ENCODE results near the gene MYO5A. TPM values are rescaled to one million over a fixed set of nuclear protein-coding genes. Genes with fewer than 3 reads are reported as not detected.
"Not testable (repeated sequence)": the region's sequence is repeated elsewhere in the genome, so short reads cannot be mapped to it uniquely, and the experiment has no call there.

MYO5A gene
- total and polyA plus RNA-seq, 2 donors (not counting 3 experiments of a cell fraction or from before 2014, with no cell fraction given) = 31.9 to 91.9 TPM

- TF ChIP-seq MAX (IDR thresholded peaks at IDR 0.05; ENCODE audit: insufficient read depth, insufficient read length) (no peak), CTCF (IDR thresholded peaks at IDR 0.05; ENCODE audit: extremely low read depth in 1 of 2, insufficient read depth in 1 of 2, low read depth in 1 of 2, low read length in 2 of 2) (no peak), GATA2 (IDR thresholded peaks at IDR 0.05; ENCODE audit: insufficient read depth, insufficient read length, low read depth, low read length) (no peak), JUN (IDR thresholded peaks at IDR 0.05; ENCODE audit: borderline replicate concordance, insufficient read depth, insufficient read length, low read depth) (no peak), FOS (IDR thresholded peaks at IDR 0.05; ENCODE audit: borderline replicate concordance, insufficient read depth, low read length) (no peak), POLR2A (IDR thresholded peaks at IDR 0.05; ENCODE audit: low read depth, low read length) (no peak), POLR2AphosphoS5 (IDR thresholded peaks at IDR 0.05; ENCODE audit: insufficient read depth, low read depth, low read length) (no peak), MYC (IDR thresholded peaks at IDR 0.05; ENCODE audit: low read depth, low read length) (no peak), EZH2 (IDR thresholded peaks at IDR 0.05; ENCODE audit: borderline replicate concordance, low read depth, low read length, severe bottlenecking) (no peak)
- H3K79me2 ChIP-seq (ENCODE audit: control insufficient read depth, insufficient read depth, low read length) = no peaks in the 10 kb centered on the region
- no peaks in the 10 kb centered on the region for H3K27me3 ChIP-seq (ENCODE audit: control insufficient read depth in 2 of 2, insufficient read depth in 2 of 2, low read length in 2 of 2)
- no peak overlapping the region for H3K4me2 ChIP-seq (ENCODE audit: insufficient read depth, low read length)
- no peak for FAIRE-seq
- no peaks in the 10 kb centered on the region for H3K4me1 ChIP-seq (ENCODE audit: control insufficient read depth, extremely low read depth, insufficient read depth, low read length)
- H4K20me1 ChIP-seq (replicated peaks; ENCODE audit: control insufficient read depth, extremely low read depth, insufficient read depth, low read length) = no peaks in the 10 kb centered on the region
- dilution Hi-C loops (cut with MboI; ENCODE audit: extremely low pct_ligation_motif_present, low sequenced_read_pairs) = no loop called here
- H3K9me1 ChIP-seq (replicated peaks; ENCODE audit: control insufficient read depth, extremely low read depth, insufficient read depth, low read length) = no peaks in the 10 kb centered on the region
- no peaks in the 10 kb centered on the region for H3K36me3 ChIP-seq (ENCODE audit: control insufficient read depth in 2 of 2, extremely low read depth in 1 of 2, insufficient read depth in 2 of 2, low read length in 2 of 2)
- intact Hi-C loops (cut with micrococcal nuclease) = no loop called here
- no peak overlapping the region for H3K9ac ChIP-seq (replicated peaks; ENCODE audit: extremely low read depth, insufficient read depth, low read length)
- H2AFZ ChIP-seq (ENCODE audit: low read depth, low read length) = no peak overlapping the region
- CTCF ChIA-PET = no interaction called here
- POLR2A ChIA-PET = no interaction called here
- no TSS peak for BruUV-seq (replicated peaks)
- no peak overlapping the region for H3K27ac ChIP-seq (ENCODE audit: insufficient read depth, low read depth, low read length)
- H3K4me3 ChIP-seq (replicated peaks in 1 of 3; ENCODE audit: insufficient read depth in 1 of 3, low read depth in 1 of 3, low read length in 3 of 3) = no peak overlapping the region
- no peak for DNase-seq (ENCODE audit: low read depth, low spot score)
- no peaks in the 10 kb centered on the region for H3K9me3 ChIP-seq (replicated peaks; ENCODE audit: control insufficient read depth, insufficient read depth, low read length)
Observed at GRCh38 chr15:52287114-52287513, 241.6 kb downstream of the MYO5A start.

- H3K27ac ChIP-seq (ENCODE audit: insufficient read depth, low read depth, low read length); H3K36me3 ChIP-seq (ENCODE audit: control insufficient read depth in 2 of 2, extremely low read depth in 1 of 2, insufficient read depth in 2 of 2, low read length in 2 of 2); H3K79me2 ChIP-seq (ENCODE audit: control insufficient read depth, insufficient read depth, low read length); intact Hi-C loops (cut with micrococcal nuclease); BruUV-seq (replicated peaks); FAIRE-seq; H3K9ac ChIP-seq (replicated peaks; ENCODE audit: extremely low read depth, insufficient read depth, low read length); H2AFZ ChIP-seq (ENCODE audit: low read depth, low read length); POLR2A ChIA-PET; H3K9me1 ChIP-seq (replicated peaks; ENCODE audit: control insufficient read depth, extremely low read depth, insufficient read depth, low read length); dilution Hi-C loops (cut with MboI; ENCODE audit: extremely low pct_ligation_motif_present, low sequenced_read_pairs); H3K4me1 ChIP-seq (ENCODE audit: control insufficient read depth, extremely low read depth, insufficient read depth, low read length); CTCF ChIA-PET; H3K9me3 ChIP-seq (replicated peaks; ENCODE audit: control insufficient read depth, insufficient read depth, low read length); H3K27me3 ChIP-seq (ENCODE audit: control insufficient read depth in 2 of 2, insufficient read depth in 2 of 2, low read length in 2 of 2); H4K20me1 ChIP-seq (replicated peaks; ENCODE audit: control insufficient read depth, extremely low read depth, insufficient read depth, low read length); H3K4me3 ChIP-seq (replicated peaks in 1 of 3; ENCODE audit: insufficient read depth in 1 of 3, low read depth in 1 of 3, low read length in 3 of 3); DNase-seq (ENCODE audit: low read depth, low spot score); H3K4me2 ChIP-seq (ENCODE audit: insufficient read depth, low read length): not testable (repeated sequence)
Observed at GRCh38 chr15:52285941-52286340, 242.7 kb downstream of the MYO5A start.

All from endothelial cell of umbilical vein (primary cell).